ENCODE measurements around the gene GIPC1.
A peak's percentile ranks its signal among the peaks of the same experiment; 100 is the strongest.

Gene GIPC1

GRCh38 chr19:14519860-14520407 lies 24.0 kb upstream of the GIPC1 start:
- ChIA-PET POLR2A (no interaction called here), CTCF (interaction anchor here (0.8 to 1.3 kb wide), 3 partner anchors 9 to 42 kb away, joined by 3 read pairs; no protein-coding TSS in a partner anchor)

GRCh38 chr19:14519245-14519859 lies 23.4 kb upstream of the GIPC1 start:
- ChIA-PET CTCF (interaction anchor here (0.8 to 1.6 kb wide), 3 partner anchors 8 to 16 kb away, joined by 3 to 4 read pairs (median 3); no protein-coding TSS in a partner anchor), POLR2A (no interaction called here)
- DNase-seq (ENCODE audit: low read depth, low spot score) = no peak
- TF ChIP-seq CTCF (IDR thresholded peaks at IDR 0.05; ENCODE audit: insufficient read depth, low read length, missing control alignments) = no peak
- no peak overlapping the region for H3K4me3 ChIP-seq (ENCODE audit: low read depth, low read length)

More at GRCh38 chr19:14519860-14520407, 24.0 kb upstream of the GIPC1 start:
- TF ChIP-seq CTCF (IDR thresholded peaks at IDR 0.05; ENCODE audit: insufficient read depth, low read length, missing control alignments) = no peak
- H3K4me3 ChIP-seq (ENCODE audit: low read depth, low read length) = no peak overlapping the region
- DNase-seq (ENCODE audit: low read depth, low spot score) = no peak

GRCh38 chr19:14517840-14518505 lies 22.0 kb upstream of the GIPC1 start, which contains the start of gene DNAJB1:
TSS of gene DNAJB1 (minus strand) at chr19:14518397. CDS start at chr19:14518349, 48 bp downstream.
- CTCF ChIA-PET = interaction anchor here (1.0 to 1.6 kb wide), 3 partner anchors 10 to 38 kb away, joined by 3 to 4 read pairs (median 4); no protein-coding TSS in a partner anchor
- POLR2A ChIA-PET = interaction anchor here (0.5 to 2.6 kb wide), 21 partner anchors 8 to 465 kb away, joined by 3 to 34 read pairs (median 3); partner anchors contain the start of genes ADGRE5, DDX39A, GIPC1 and NDUFB7
- H3K4me3 ChIP-seq (ENCODE audit: low read depth, low read length) = peak within 1 kb of the TSS; percentile 96
- no peak for TF ChIP-seq CTCF (IDR thresholded peaks at IDR 0.05; ENCODE audit: insufficient read depth, low read length, missing control alignments)
- DNase-seq (ENCODE audit: low read depth, low spot score) = no peak

GRCh38 chr19:14517446-14517839 lies 21.5 kb upstream of the GIPC1 start:
- TF ChIP-seq CTCF (IDR thresholded peaks at IDR 0.05; ENCODE audit: insufficient read depth, low read length, missing control alignments) = no peak
- no peak for DNase-seq (ENCODE audit: low read depth, low spot score)
- CTCF ChIA-PET = interaction anchor here (1.0 to 1.2 kb wide), 2 partner anchors 37 to 39 kb away, joined by 3 to 4 read pairs; no protein-coding TSS in a partner anchor
- POLR2A ChIA-PET = interaction anchor here (1.0 to 2.6 kb wide), 13 partner anchors 8 to 136 kb away, joined by 3 to 34 read pairs (median 5); partner anchors contain the start of genes ADGRE5, DDX39A, GIPC1 and PTGER1
- H3K4me3 ChIP-seq (ENCODE audit: low read depth, low read length) = peak overlapping the region; percentile 96

GRCh38 chr19:14516746-14517438 lies 21.0 kb upstream of the GIPC1 start:
- ChIA-PET CTCF (interaction anchor here (1.4 to 2.0 kb wide), 2 partner anchors 12 to 31 kb away, joined by 3 to 13 read pairs; no protein-coding TSS in a partner anchor), POLR2A (interaction anchor here (0.6 to 2.6 kb wide), 7 partner anchors 7 to 47 kb away, joined by 3 to 34 read pairs (median 6); partner anchors contain the start of genes GIPC1 and PTGER1)
- peak overlapping the region; percentile 96 for H3K4me3 ChIP-seq (ENCODE audit: low read depth, low read length)
- no peak for DNase-seq (ENCODE audit: low read depth, low spot score)
- no peak for TF ChIP-seq CTCF (IDR thresholded peaks at IDR 0.05; ENCODE audit: insufficient read depth, low read length, missing control alignments)

All from AG04449 (cell line).